Ramos (cell line): ENCODE data around the gene SH2D4B.
"Not testable (repeated sequence)": the region's sequence is repeated elsewhere in the genome, so short reads cannot be mapped to it uniquely, and the experiment has no call there.

Experiments
- in situ Hi-C: fragments of 300-500 bp; cut with MboI; formaldehyde crosslinking; loops from one replicate; pipeline ENCODE4 v1.14.3; 2022; ENCODE audit warnings: low sequenced_read_pairs; ENCODE audit not compliant: unreplicated experiment

The SH2D4B gene

GRCh38 chr10:80522756-80523363 lies 14.8 kb upstream of the SH2D4B start:
- in situ Hi-C loops, result no loop called here

GRCh38 chr10:80523773-80524172 lies 13.9 kb upstream of the SH2D4B start:
- in situ Hi-C loops, result no loop called here

DNA sequence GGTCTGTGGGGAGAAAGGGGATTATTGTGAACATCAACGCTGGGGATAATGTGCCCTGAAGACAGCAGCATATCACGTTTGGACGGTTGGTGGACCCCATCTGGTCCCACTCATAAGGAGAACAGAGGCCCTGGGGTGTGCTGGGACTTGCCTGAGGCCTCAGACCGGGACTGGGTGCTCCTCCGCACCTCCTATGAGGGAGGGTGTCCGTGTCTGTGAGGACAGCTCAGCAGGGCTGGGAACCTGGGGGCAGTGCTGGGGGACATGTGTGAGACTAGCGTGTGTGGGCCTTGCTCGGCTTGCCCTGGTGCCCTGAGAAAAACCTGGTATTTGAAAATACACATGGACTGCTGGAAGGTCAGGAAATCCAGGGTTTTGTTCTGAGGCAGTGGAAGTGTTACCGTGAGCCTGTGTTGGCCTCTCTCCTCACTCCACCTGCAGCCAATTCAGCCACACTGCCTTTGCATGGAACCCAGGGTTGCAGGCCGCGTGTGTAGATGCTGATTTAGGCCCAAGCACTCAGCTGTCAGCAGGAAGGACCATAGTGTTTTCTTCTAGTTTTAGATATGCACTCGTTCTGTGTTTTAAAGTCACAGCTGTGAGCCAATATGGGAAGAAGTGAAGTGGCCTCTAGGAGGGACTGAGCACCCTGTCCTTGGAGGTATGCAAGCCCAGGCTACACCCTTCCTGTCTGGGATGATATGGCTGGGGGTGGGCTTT lies 13.4 kb upstream of the SH2D4B start:
- in situ Hi-C loops, result no loop called here

DNA sequence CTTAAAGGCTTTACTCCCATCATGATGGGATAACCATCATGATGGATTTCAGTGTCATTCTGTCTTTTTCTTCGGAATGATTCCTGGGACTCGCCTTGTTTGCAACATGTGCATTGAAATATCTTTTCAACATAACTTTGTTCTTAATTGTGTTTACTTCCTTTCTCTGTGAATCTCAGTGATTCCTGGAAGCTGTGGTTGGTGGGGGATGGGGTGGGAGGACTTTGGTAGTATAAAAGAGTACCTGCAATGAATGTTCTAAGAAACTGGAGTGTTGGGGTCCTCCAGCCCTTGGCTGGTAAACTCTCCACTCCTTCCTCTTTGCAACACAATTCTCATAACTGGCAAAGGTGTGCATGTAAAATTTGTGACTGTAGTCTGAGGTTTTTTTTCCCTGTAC lies 11.5 kb upstream of the SH2D4B start:
- in situ Hi-C loops, result no loop called here

DNA sequence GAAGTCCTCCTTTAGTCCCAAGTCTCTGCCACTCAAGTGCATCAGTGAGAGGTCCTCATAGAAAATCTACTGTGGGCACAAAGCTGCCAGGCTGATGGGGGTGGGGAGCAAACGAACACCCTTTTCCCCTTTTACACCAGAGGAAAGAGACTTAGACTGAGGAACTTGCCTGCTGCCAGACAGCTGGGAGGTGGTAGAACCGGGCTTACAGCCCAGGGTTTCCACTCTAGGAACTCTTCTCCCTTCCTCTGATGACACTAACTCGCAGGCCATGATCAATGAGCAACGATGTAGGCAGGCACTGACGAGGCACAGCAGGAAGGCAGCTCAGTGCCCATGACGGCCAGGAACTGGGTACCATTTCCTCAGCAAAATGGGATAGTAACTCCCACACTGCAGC lies 11.0 kb upstream of the SH2D4B start:
- in situ Hi-C loops, result no loop called here

DNA sequence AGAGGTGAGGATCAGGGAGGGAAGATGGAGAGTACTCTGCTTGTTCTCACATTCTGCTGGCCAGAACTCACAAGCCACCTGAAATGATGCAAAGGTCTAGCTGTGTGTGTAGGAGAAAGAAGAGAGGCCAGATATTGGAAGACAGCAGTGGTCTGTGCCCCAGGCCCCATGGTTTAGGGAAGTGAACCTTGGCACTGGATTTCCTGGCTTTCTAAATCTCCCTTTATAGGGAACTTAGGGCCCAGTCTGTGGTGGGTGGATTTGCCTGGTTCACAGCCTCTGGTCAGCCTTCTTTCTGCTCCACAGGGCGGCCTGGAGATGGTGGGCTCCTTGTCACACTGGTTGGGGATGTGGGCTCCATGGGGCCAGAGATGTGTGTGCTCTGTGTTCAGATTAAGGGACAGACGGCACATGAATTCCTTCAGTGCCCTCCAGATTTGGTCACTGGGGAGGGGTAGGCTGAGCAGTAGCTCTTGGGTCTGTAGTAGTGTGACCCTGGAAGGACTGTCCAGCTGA lies 9.5 kb upstream of the SH2D4B start:
- in situ Hi-C loops, result no loop called here

DNA sequence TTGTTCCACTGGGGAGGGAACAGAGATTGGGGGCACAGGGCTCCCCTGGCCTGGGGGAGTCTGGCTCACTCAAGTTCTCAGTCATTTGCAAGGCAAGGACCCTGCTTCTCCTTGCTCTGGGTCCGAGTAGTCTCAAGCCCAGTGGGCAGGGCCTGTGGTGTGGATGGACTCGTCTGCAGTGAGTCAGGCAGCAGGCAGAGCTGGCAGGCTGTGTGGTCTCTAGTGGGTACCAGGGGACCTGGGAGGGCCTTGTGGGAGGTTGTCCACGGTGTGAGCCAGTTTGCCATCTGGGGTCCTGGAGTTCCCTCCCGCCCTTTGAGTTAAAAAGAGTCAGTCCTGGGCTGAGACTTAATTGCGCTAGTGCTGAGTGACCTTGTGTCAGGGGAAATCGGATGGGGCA lies 8.8 kb upstream of the SH2D4B start:
- in situ Hi-C loops, result no loop called here

DNA sequence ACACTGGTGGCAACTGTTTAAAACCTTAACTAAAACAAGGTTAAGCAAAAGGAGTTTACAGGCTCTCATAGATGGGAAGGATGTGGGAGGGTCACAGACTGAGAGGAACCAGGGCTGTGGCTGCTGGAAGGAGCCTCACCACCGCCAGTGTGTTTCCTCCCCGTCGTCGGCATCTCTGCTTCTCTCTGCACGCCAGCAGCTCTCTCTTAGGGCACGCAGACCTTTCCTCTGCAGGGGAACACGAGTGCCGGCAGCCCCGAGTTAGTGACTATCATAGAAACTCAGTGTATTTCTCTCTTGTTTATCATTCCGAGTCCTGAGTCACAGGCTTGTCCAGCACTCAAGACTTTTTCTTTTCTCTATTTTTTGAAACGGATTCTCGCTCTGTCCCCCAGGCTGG lies 8.1 kb upstream of the SH2D4B start:
- in situ Hi-C loops, result no loop called here

- in situ Hi-C loops, result no loop called here
These were observed 7.5 kb upstream of the SH2D4B start for GRCh38 chr10:80530251-80530650.

- in situ Hi-C loops, result no loop called here
These were observed 6.9 kb upstream of the SH2D4B start for GRCh38 chr10:80530816-80531215.

DNA sequence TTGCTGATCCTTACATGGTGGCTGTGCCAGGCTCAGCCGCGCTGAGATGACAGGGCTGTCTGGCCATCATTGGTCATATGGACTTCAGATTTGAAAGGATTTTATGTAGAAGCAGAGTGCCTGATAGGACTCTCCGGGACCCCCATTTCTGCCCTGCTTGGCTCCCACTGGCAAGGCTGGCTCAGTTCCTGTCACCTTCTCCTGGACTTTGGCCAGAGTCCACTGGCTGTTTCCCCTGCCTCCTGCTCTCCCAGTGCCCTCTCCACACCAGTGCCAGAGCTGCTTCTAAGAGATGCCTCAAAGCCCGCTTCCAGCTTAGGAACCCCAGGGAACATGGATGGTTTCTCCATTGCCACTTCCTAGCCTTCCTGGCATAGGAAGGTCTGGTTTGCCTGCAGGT lies 5.1 kb upstream of the SH2D4B start:
- in situ Hi-C loops, result no loop called here

GRCh38 chr10:80534059-80534458 lies 3.6 kb upstream of the SH2D4B start:
- in situ Hi-C loops, result not testable (repeated sequence)

- in situ Hi-C loops, result not testable (repeated sequence)
These were observed 3.1 kb upstream of the SH2D4B start for GRCh38 chr10:80534646-80535045.

- in situ Hi-C loops, result no loop called here
These were observed 1.9 kb upstream of the SH2D4B start for GRCh38 chr10:80535671-80536360.

DNA sequence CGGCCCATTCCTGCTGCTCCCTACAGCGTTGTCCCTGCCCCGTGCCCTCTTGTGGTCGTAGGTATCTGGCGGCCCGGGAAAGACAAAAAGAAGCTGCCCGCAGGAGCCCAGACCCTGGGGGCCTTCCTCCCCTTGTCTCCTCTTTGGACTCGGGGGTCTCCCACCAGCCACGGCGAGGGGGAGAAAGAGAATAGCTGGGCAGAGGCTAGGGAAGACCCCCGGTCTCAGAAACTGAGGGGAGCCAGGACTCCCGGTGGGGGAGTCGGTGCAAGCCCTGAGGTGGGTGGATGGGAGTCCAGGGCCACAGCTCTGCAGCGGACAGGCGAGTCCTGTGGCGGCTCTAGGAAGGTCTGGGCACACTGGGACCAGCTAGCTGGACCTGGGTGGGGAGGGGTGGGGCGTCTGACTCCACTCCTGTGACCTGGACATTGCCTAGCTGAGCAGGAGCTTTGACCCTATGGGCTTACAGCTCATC lies 1.3 kb upstream of the SH2D4B start:
- in situ Hi-C loops, result no loop called here

DNA sequence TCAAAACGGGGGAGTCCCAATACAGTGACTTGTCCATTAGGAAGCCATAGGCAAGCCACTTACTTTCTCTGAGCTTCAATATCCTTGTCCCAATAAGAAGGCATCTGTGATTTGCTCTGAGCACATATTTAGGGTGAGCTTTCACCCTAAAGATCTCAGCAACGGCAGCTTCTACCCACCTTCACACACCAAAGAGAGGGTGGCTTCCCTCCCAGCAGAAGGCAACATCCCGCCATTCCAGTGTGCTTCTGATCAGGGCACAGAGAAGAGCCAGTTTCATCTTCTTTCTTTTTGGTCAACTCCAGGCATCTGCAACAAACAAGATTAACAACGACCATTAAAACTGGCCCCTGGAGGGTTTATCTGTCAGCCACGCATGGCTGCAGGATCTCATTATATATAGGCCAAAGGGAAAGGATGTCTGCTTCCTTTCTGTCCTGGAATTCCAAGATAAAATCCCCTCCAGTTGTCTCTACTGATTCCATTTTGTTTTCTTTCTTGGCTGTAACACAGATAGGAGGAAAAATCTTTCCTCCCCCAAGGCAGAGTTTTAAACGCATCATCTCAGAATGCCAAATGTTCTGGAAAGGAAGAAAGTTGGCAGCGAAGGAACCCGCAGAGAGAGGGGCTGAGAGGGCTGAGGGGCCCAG lies 491 bp upstream of the SH2D4B start:
- in situ Hi-C loops, result no loop called here

GRCh38 chr10:80538481-80539185 lies 931 bp downstream of the SH2D4B start:
- in situ Hi-C loops, result no loop called here

DNA sequence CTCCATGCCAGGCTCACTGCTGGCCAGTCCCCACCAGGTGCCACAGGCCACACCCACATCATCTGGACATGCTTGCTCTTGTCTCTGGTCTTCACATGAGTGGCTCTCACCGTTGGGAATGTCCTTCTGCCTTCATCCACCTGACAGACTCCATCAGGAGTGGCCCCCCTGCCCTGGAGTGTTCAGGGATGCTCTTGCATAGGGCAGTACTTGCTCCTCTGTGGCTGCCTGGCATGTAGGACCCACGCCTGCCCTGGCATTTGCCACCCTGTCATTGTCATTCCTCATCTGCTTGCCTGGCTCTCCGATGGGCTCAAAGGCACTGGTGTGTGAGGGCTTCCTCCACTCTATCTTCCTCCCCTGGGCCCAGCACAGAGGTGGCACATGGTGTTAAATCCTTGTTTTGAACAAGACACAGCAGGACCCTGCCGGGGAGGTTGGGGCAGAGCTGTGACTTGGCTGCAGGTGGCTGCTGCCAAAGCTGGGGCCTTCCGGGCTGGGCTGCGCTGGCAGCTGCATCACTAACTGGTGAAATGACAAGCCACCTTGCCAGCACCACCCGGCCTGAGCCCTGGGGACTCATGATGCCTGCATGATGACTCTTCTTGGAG lies 1.8 kb downstream of the SH2D4B start:
- in situ Hi-C loops, result no loop called here

GRCh38 chr10:80540136-80540535 lies 2.4 kb downstream of the SH2D4B start:
- in situ Hi-C loops, result no loop called here

DNA sequence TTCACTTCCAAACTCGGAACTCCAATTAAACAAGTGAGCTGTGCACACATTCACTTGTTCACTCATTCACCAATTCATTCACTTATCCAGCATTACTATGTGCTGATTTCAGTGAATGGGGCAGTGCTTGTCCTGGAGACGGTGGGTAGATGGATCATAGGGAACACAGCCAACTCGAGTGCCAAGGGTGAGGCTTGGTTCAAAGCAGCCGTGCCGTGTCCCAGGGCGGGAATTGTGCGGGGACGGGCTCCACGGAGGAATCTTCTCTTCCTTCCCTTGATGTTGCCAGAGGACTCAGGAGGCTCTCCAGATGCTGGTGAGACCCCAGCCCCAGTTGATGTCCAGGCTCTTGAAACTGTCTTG lies 2.9 kb downstream of the SH2D4B start:
- in situ Hi-C loops, result no loop called here
